ENCODE results near the gene CHST11. TPM values are rescaled to one million over a fixed set of nuclear protein-coding genes. Genes with fewer than 3 reads are reported as not detected.
A peak's percentile ranks its signal among the peaks of the same experiment; 100 is the strongest.

The CHST11 gene
- total and polyA plus RNA-seq, 9 of the 15 experiments (the other 6 are each of a cell fraction or from before 2014, with no cell fraction given), result 2.3 to 38.7 (median 15.0) TPM

DNA sequence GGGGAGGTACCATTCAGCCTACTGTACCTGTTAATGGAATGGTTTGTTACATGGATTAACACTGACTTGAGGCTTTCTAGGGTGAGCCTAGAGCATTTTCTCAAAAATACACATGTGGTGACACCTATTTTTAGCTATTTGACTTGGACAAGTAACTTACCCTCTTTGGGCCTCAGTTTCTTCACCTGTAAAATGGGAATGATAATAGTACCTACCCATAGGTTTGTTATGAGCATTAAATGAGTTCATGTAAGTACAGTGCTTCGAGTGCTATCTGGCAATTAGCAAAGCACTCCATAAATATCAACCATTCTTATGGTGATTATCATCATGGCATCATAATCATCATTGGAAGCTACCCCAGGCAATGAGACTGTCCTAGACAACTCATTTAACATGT, 216.5 kb downstream of the CHST11 start:
- no peak overlapping the region for H3K27ac ChIP-seq (ENCODE audit: extremely low read depth, low read depth, low read length)
- no peaks in the 10 kb centered on the region for H3K9me3 ChIP-seq (replicated peaks; ENCODE audit: control insufficient read depth, insufficient read depth, low read depth, low read length)
- 67% methylated on average over 1 of the region's 1 CpG for WGBS (ENCODE audit: insufficient coverage, low coverage, missing lambda C conversion rate)
- ChIA-PET POLR2A (no interaction called here), CTCF (ENCODE audit: low intra/inter-chr PET ratio) (no interaction called here)
- no peak for FAIRE-seq
- no peaks in the 10 kb centered on the region for H3K9me1 ChIP-seq (ENCODE audit: control insufficient read depth, insufficient read depth, low read length)
- peaks cover 41% of the 10 kb centered on the region for H3K79me2 ChIP-seq (ENCODE audit: control insufficient read depth, insufficient read depth, low read length)
- no peak overlapping the region for H2AFZ ChIP-seq (ENCODE audit: low read depth, low read length)
- no peak overlapping the region for H3K4me3 ChIP-seq
- H3K4me1 ChIP-seq (replicated peaks in 1 of 2; ENCODE audit: control insufficient read depth in 2 of 2, insufficient read depth in 2 of 2, low read length in 2 of 2), result peaks cover 27 to 28% of the 10 kb centered on the region in 2 experiments; a peak in 4 of 5 replicates
- no peak for ATAC-seq
- TF ChIP-seq KDM1A (IDR thresholded peaks at IDR 0.05) (peak in 1 of 2 experiments; percentile 70; a peak in 2 of 4 replicates), ZNF408 (CRISPR knock-in tag; IDR thresholded peaks at IDR 0.05; ENCODE audit: low read depth) (no peak), MAZ (CRISPR knock-in tag; conservative IDR thresholded peaks at IDR 0.05 in 1 of 2, IDR thresholded peaks at IDR 0.05 in 1 of 2) (no peak), PHF21A (IDR thresholded peaks at IDR 0.05; ENCODE audit: borderline replicate concordance, low read depth) (no peak), BCOR (IDR thresholded peaks at IDR 0.05) (peak; percentile 84), NEUROD1 (IDR thresholded peaks at IDR 0.05; ENCODE audit: borderline replicate concordance, low read depth, low read length, partially characterized antibody) (no peak), ZKSCAN1 (IDR thresholded peaks at IDR 0.05; ENCODE audit: low read depth, low read length) (no peak), HNRNPL (IDR thresholded peaks at IDR 0.05; ENCODE audit: low read depth, low read length) (no peak), DDX20 (tag; IDR thresholded peaks at IDR 0.05; ENCODE audit: low read depth) (no peak), SPI1 (IDR thresholded peaks at IDR 0.05; ENCODE audit: borderline replicate concordance, low read depth, low read length) (no peak), RBM25 (IDR thresholded peaks at IDR 0.05; ENCODE audit: low read depth, low read length, severe bottlenecking) (peak; percentile 83), SRSF7 (optimal IDR thresholded peaks at IDR 0.05; ENCODE audit: low read depth, low read length) (no peak), CTBP1 (IDR thresholded peaks at IDR 0.05; ENCODE audit: borderline replicate concordance) (no peak), HDAC1 (IDR thresholded peaks at IDR 0.05) (no peak), ADNP (tag; IDR thresholded peaks at IDR 0.05) (peak; percentile 82), ZNF133 (CRISPR knock-in tag; IDR thresholded peaks at IDR 0.05) (no peak), KDM5B (IDR thresholded peaks at IDR 0.05; ENCODE audit: insufficient replicate concordance, low read depth, low read length) (no peak)
- TF ChIP-seq, protein P1, sequence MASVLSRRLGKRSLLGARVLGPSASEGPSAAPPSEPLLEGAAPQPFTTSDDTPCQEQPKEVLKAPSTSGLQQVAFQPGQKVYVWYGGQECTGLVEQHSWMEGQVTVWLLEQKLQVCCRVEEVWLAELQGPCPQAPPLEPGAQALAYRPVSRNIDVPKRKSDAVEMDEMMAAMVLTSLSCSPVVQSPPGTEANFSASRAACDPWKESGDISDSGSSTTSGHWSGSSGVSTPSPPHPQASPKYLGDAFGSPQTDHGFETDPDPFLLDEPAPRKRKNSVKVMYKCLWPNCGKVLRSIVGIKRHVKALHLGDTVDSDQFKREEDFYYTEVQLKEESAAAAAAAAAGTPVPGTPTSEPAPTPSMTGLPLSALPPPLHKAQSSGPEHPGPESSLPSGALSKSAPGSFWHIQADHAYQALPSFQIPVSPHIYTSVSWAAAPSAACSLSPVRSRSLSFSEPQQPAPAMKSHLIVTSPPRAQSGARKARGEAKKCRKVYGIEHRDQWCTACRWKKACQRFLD (CRISPR knock-in tag; IDR thresholded peaks at IDR 0.05), result no peak
- TF ChIP-seq, protein P2, sequence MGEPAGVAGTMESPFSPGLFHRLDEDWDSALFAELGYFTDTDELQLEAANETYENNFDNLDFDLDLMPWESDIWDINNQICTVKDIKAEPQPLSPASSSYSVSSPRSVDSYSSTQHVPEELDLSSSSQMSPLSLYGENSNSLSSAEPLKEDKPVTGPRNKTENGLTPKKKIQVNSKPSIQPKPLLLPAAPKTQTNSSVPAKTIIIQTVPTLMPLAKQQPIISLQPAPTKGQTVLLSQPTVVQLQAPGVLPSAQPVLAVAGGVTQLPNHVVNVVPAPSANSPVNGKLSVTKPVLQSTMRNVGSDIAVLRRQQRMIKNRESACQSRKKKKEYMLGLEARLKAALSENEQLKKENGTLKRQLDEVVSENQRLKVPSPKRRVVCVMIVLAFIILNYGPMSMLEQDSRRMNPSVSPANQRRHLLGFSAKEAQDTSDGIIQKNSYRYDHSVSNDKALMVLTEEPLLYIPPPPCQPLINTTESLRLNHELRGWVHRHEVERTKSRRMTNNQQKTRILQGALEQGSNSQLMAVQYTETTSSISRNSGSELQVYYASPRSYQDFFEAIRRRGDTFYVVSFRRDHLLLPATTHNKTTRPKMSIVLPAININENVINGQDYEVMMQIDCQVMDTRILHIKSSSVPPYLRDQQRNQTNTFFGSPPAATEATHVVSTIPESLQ (CRISPR knock-in tag; IDR thresholded peaks at IDR 0.05), result no peak
- TF ChIP-seq, protein P3, sequence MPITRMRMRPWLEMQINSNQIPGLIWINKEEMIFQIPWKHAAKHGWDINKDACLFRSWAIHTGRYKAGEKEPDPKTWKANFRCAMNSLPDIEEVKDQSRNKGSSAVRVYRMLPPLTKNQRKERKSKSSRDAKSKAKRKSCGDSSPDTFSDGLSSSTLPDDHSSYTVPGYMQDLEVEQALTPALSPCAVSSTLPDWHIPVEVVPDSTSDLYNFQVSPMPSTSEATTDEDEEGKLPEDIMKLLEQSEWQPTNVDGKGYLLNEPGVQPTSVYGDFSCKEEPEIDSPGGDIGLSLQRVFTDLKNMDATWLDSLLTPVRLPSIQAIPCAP (CRISPR knock-in tag; IDR thresholded peaks at IDR 0.05; ENCODE audit: borderline replicate concordance), result no peak
- in situ Hi-C loops (cut with MboI) (no loop called here), intact Hi-C loops (cut with micrococcal nuclease) (no loop called here)
- no peak overlapping the region for H3K9ac ChIP-seq (ENCODE audit: insufficient read depth in 1 of 2, low read depth in 2 of 2, low read length in 2 of 2)
- no peak overlapping the region for H3K4me2 ChIP-seq (ENCODE audit: insufficient read depth, low read length)
- BruUV-seq (replicated peaks), result no TSS peak
- no peak for DNase-seq (ENCODE audit: extremely low read depth in 1 of 4, low spot score in 3 of 4)
- peaks cover 7% of the 10 kb centered on the region; the same call in 1 of the 3 replicates for H3K36me3 ChIP-seq (ENCODE audit: control insufficient read depth, insufficient read depth, low read length)
- H4K20me1 ChIP-seq (replicated peaks; ENCODE audit: control insufficient read depth, insufficient read depth, low read length), result peaks cover 4% of the 10 kb centered on the region; the same call in 1 of the 2 replicates
- H3K27me3 ChIP-seq (ENCODE audit: control insufficient read depth in 2 of 2, insufficient read depth in 2 of 2, low read length in 2 of 2), result no peaks in the 10 kb centered on the region
